Activated CD4-positive, CD25-positive, alpha-beta regulatory T cell (primary cell): Measurements from ENCODE around the gene IQGAP1.

Experiments used
- DNase-seq, 4 experiments: peaks; one replicate each; lab custom pipeline; 2025; lab: John Stamatoyannopoulos, UW

Gene IQGAP1

GRCh38 chr15:90367576-90367975 lies 20.5 kb upstream of the IQGAP1 start:
- no peak for DNase-seq

GRCh38 chr15:90375071-90375470 lies 13.0 kb upstream of the IQGAP1 start:
- no peak for DNase-seq

- DNase-seq, result peak in 3 of 4 experiments; percentile 5 to 12 (median 11)
Measured at GRCh38 chr15:90376789-90377188, 11.3 kb upstream of the IQGAP1 start.

GRCh38 chr15:90379263-90379662 lies 8.8 kb upstream of the IQGAP1 start:
- no peak for DNase-seq

GRCh38 chr15:90381515-90381914 lies 6.5 kb upstream of the IQGAP1 start:
- DNase-seq, result no peak

GRCh38 chr15:90382320-90382719 lies 5.7 kb upstream of the IQGAP1 start:
- no peak for DNase-seq

- DNase-seq, result no peak
Measured at GRCh38 chr15:90386221-90386620, 1.8 kb upstream of the IQGAP1 start.

GRCh38 chr15:90388462-90389380 lies 679 bp downstream of the IQGAP1 start:
- DNase-seq, result peak; percentile 28 to 48 (median 32)

- no peak for DNase-seq
Measured at GRCh38 chr15:90389513-90389912, 1.5 kb downstream of the IQGAP1 start.

- DNase-seq, result no peak
Measured at GRCh38 chr15:90393040-90393439, 5.0 kb downstream of the IQGAP1 start.

- DNase-seq, result no peak
Measured at GRCh38 chr15:90394074-90394473, 6.0 kb downstream of the IQGAP1 start.

- DNase-seq, result no peak
Measured at GRCh38 chr15:90394748-90395442, 6.9 kb downstream of the IQGAP1 start.

- no peak for DNase-seq
Measured at GRCh38 chr15:90396321-90396720, 8.3 kb downstream of the IQGAP1 start.

GRCh38 chr15:90400005-90400758 lies 12.1 kb downstream of the IQGAP1 start:
- DNase-seq, result no peak

GRCh38 chr15:90400759-90401314 lies 12.8 kb downstream of the IQGAP1 start:
- DNase-seq, result peak in 3 of 4 experiments; percentile 16 to 23 (median 19)

GRCh38 chr15:90401495-90401894 lies 13.5 kb downstream of the IQGAP1 start:
- no peak for DNase-seq

- no peak for DNase-seq
Measured at GRCh38 chr15:90402223-90402622, 14.2 kb downstream of the IQGAP1 start.

GRCh38 chr15:90402767-90403166 lies 14.7 kb downstream of the IQGAP1 start:
- DNase-seq, result no peak

- DNase-seq, result no peak
Measured at GRCh38 chr15:90405055-90405607, 17.1 kb downstream of the IQGAP1 start.

- no peak for DNase-seq
Measured at GRCh38 chr15:90407336-90407735, 19.3 kb downstream of the IQGAP1 start.

GRCh38 chr15:90407871-90408317 lies 19.9 kb downstream of the IQGAP1 start:
- DNase-seq, result no peak

GRCh38 chr15:90408657-90409056 lies 20.6 kb downstream of the IQGAP1 start:
- no peak for DNase-seq
